DMS 273 treated with DMSO at 0.1 percent for 48 hours (cell line): ENCODE measurements around the gene CHST6.
A peak's percentile ranks its signal among the peaks of the same experiment; 100 is the strongest.
"Not testable (repeated sequence)": the region's sequence is repeated elsewhere in the genome, so short reads cannot be mapped to it uniquely, and the experiment has no call there.

Experiments used
- DNase-seq: peaks from one replicate; lab custom pipeline; 2025; lab: John Stamatoyannopoulos, UW

CHST6 gene

DNA sequence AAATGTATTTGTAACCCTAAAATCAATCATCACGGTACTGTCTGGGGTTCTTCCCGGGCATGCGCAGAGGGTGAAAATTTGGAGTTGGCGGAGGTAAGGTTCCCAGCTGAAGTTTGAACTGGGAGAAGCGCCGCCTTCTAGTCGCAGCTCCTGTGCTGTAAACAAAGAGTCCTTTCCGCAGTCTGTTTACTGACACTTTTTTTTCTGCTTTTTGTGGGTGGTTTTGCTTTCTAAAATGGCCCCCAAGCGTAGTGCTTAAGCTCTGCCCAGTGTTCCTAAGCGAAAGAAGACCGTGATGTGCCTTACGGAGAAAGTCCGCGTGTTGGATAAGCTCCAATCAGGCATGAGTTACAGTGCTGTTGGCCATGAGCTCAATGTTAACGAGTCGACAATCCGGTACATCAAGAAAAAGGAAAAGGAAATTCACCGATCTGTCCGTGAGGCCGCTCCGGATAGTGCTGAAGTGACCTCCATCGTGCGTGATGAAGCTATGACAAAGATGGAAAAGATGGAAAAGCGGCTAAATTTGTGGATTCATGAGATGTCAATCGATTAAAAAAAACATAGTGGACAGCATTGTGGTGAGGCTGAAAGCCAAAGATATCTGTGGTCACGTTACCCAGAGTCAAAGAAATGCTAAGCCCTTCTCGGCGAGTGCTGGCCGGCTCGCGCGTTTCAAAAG is 61.4 kb downstream of the CHST6 start:
- peak; percentile 90 for DNase-seq

DNA sequence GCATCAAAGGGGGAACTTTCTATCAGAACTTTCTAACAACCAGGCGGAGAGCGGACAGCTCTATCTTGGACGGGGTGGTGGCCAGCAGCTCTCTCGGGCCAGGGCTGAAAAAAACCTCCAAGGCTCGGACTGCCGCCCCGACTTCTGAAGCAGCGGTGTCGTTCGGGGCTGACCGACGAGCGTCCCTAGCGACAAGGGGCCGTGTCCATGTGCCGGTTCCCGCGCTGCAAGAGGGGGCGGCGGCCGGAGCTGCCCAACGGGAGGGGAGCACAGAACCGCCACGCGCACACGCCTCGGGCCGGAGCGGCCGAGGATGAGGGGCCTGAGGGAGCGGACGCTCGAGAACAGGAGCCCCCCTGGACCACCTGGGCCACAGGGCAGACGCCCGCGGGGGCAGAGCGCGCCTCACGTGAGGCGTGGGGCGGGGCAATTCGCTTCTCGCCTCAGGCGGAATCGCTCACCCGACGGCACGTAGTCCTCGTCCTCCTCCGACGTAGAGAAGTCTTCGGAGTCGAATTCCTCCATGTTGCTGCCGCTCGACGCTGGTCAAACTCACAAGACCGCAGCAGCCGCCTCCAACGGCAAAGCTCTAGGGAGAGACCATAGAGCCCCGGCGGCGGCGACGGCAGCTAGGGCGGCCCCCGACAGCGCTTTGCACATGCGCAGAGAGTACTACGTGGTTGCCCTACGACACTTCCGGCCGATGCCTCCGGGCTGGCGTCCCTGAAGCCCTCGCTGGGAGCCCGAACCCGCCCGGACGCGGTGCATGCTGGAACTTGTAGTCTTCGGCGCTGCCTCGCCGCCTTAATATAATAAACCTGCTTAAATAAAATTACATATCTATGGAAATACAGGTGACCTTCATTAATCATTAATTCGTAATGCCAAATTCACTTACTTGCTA is 62.2 kb downstream of the CHST6 start, which contains the start of gene CFDP1:
TSS of gene CFDP1 (minus strand) at position 676 of the 904 bp plus-strand sequence. CDS start at position 525, 151 bp downstream.
- DNase-seq: peak; percentile 92

- DNase-seq: no peak
Measured at GRCh38 chr16:75429621-75430403, 65.4 kb downstream of the CHST6 start.

DNA sequence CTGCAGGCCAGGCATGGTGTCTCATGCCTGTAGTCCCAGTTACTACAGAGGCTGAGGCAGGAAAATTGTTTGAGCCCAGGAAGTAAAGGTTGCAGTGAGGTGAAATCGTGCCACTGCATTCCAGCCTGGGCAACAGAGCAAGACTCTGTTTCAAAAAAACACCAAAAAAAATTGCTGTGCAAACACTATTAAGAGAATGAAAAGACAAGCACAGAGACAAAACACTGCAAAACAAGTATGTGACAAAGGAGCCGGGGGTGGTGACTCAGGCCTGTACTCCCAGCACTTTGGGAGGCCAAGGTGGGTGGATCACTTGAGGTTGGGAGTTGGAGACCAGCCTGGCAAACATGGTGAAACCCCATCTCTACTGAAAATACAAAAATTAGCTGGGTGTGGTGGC is 68.7 kb downstream of the CHST6 start:
- not testable (repeated sequence) for DNase-seq

DNA sequence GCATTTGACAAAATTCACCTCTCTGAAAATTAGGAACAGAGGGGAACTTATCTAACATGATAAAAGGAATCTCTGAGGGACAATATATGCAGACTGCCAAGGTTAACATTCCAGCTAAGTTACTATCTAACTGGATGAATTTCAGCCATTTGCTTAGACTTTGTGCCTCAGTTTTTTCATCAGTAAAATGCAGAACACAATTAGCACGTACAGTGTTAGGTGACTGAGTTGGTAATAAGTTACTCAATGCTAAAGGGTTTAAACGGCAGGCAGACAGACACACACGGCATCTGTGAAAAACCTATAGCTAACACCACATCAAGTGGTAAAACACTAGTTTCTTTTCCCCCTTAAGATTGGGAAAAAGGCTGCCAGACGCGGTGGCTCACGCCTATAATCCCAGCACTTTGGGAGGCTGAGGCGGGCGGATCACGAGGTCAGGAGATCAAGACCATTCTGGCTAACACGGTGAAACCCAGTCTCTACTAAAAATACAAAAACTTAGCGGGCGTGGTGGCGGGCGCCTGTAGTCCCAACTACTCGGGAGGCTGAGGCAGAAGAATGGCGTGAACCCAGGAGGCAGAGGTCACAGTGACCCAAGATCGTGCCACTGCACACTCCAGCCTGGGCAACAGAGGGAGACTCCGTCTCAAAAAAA is 71.0 kb downstream of the CHST6 start:
- DNase-seq: not testable (repeated sequence)

- DNase-seq: no peak
Measured at GRCh38 chr16:75423723-75424104, 71.5 kb downstream of the CHST6 start.
